IMR-90 (cell line): ENCODE data around the gene DYNC1H1.

Experiments used
- BHLHE40 ChIP-seq: fragments of 150-350 bp; IDR thresholded peaks from 2 replicates; pipeline ENCODE4 v1.6.1; 2016; ENCODE audit warnings: mild to moderate bottlenecking, low read depth, low read length
- CTCF ChIP-seq: conservative IDR thresholded peaks from 2 replicates; pipeline ENCODE4 v1.5.1; 2012; ENCODE audit warnings: mild to moderate bottlenecking, low read depth, low read length, improper control_type of control experiment
- ELK1 ChIP-seq: fragments of 150-350 bp; IDR thresholded peaks from 2 replicates; pipeline ENCODE4 v1.6.1; 2016; ENCODE audit warnings: low read depth, mild to moderate bottlenecking, low read length, moderate library complexity, borderline replicate concordance
- FOS ChIP-seq: fragments of 150-350 bp; IDR thresholded peaks from 2 replicates; pipeline ENCODE4 v1.6.1; 2016; ENCODE audit warnings: low read depth, low read length
- MAFK ChIP-seq: IDR thresholded peaks from 2 replicates; pipeline ENCODE4 v1.6.1; 2012; ENCODE audit warnings: low read depth, low read length, improper control_type of control experiment
- MAZ ChIP-seq: IDR thresholded peaks from 2 replicates; pipeline ENCODE4 v1.6.1; 2012; ENCODE audit warnings: low read depth, mild to moderate bottlenecking, low read length, improper control_type of control experiment, moderate library complexity, borderline replicate concordance
- MXI1 ChIP-seq: IDR thresholded peaks from 2 replicates; pipeline ENCODE4 v1.6.1; 2012; ENCODE audit warnings: low read depth, mild to moderate bottlenecking, low read length, moderate library complexity, borderline replicate concordance
- NFE2L2 ChIP-seq: fragments of 150-350 bp; IDR thresholded peaks from 2 replicates; pipeline ENCODE4 v1.6.1; 2016; ENCODE audit warnings: low read depth, mild to moderate bottlenecking, low read length
- POLR2A ChIP-seq: IDR thresholded peaks from 2 replicates; pipeline ENCODE4 v1.6.1; 2012; ENCODE audit warnings: mild to moderate bottlenecking, low read depth, low read length
- RAD21 ChIP-seq: IDR thresholded peaks from 2 replicates; pipeline ENCODE4 v1.6.1; 2012; ENCODE audit warnings: low read length, improper control_type of control experiment
- RCOR1 ChIP-seq: IDR thresholded peaks from 2 replicates; pipeline ENCODE4 v1.6.1; 2012; ENCODE audit warnings: mild to moderate bottlenecking, low read length, improper control_type of control experiment; ENCODE audit not compliant: insufficient replicate concordance
- RFX5 ChIP-seq: IDR thresholded peaks from 2 replicates; pipeline ENCODE4 v1.8.0; 2012; ENCODE audit warnings: low read depth, mild to moderate bottlenecking, low read length, moderate library complexity
- SMC3 ChIP-seq: fragments of 150-350 bp; IDR thresholded peaks from 2 replicates; pipeline ENCODE4 v1.6.1; 2016; ENCODE audit warnings: low read depth, mild to moderate bottlenecking, antibody characterized with exemption, low read length, moderate library complexity
- USF2 ChIP-seq: fragments of 150-350 bp; IDR thresholded peaks from 2 replicates; pipeline ENCODE4 v1.6.1; 2017; ENCODE audit warnings: mild to moderate bottlenecking, antibody characterized with exemption, low read length, low read depth

DNA sequence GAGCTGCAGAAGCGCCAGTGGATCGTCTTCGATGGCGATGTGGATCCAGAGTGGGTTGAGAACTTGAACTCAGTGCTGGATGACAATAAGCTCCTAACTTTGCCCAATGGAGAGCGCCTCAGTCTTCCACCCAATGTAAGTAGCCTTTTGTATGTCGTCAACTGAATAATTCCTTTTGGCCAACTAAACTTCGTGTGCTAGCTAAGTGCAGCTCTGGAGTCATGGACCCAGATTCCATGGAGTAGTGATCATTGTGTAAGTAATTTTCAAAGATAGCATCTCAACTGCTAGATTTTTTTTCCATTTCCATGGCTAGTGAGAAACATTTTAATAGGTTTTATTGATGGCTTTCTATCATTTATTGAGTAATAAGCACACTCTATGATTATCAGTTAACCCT lies 48.0 kb downstream of the DYNC1H1 start:
- TF ChIP-seq RAD21 (no peak), POLR2A (no peak), CTCF (no peak), USF2 (no peak), BHLHE40 (no peak), SMC3 (no peak), RFX5 (no peak), RCOR1 (no peak), FOS (no peak), ELK1 (no peak), MAFK (no peak), MXI1 (no peak), NFE2L2 (no peak), MAZ (no peak)
